Measurements from ENCODE around the gene ADNP.

ADNP gene

DNA sequence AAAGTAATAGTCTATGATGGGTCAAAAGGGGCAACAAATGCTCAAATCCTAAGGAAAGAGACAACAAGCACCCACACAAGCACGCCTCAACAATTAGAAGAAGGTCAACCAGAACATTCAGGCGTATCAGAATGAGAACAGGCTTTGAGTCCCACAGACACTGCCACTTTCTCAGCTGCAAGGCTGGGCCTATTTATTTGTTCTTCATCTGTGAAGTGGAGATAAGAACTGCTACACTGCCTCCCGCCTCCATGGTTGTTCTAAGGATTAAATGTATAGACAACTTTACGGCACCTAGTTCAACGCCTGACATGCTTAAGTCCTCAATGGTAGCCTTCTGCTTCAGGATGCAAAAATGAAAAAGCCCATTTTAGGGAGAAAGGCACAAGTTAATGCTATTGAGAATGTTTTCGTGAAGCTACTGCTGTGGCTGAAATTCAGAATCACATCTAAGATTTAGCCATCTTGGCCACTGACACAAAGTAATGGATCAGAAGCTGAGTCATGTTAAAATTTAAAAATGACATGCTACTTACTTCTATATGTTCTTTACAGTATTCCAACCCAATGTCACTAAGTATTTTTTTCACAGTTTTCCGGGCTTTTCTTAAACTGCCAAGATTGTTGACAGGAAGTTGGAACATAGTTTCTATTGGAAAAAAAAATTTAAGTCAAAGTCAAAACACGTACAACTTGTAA lies 27.7 kb downstream of the ADNP start:
- Histone ChIP-seq H3K23ac (ENCODE audit: low read length in 2 of 2) (no peak overlapping the region), H3K27me3 (ENCODE audit: control insufficient read depth in 1 of 2, insufficient read depth in 1 of 2, low read length in 2 of 2) (no peaks in the 10 kb centered on the region), H2BK15ac (ENCODE audit: low read depth, poor library complexity, severe bottlenecking) (no peak overlapping the region), H3K14ac (ENCODE audit: low read length in 2 of 2) (no peak overlapping the region), H3K4ac (ENCODE audit: low read depth in 1 of 2, low read length in 2 of 2) (no peak overlapping the region), H3K9me3 (ENCODE audit: control insufficient read depth, low read length) (no peaks in the 10 kb centered on the region), H2BK5ac (ENCODE audit: low read depth, low read length, poor library complexity, severe bottlenecking) (no peak overlapping the region), H4K8ac (ENCODE audit: low read length) (no peak overlapping the region), H3K18ac (ENCODE audit: low read depth in 1 of 2, low read length in 2 of 2) (no peak overlapping the region), H3K27ac (ENCODE audit: low read length, poor library complexity, severe bottlenecking) (no peak overlapping the region), H3K79me1 (replicated peaks; ENCODE audit: low read length, poor library complexity, severe bottlenecking) (peaks cover 3% of the 10 kb centered on the region), H4K91ac (ENCODE audit: low read length) (no peak overlapping the region), H2BK120ac (ENCODE audit: low read depth, low read length) (no peak overlapping the region), H2AFZ (ENCODE audit: low read depth, low read length) (no peak overlapping the region), H3K36me3 (ENCODE audit: control insufficient read depth in 1 of 2, insufficient read depth in 2 of 2, low read depth in 1 of 2, low read length in 2 of 2) (peaks cover 13 to 55% of the 10 kb centered on the region in 2 experiments), H3K9ac (ENCODE audit: low read length) (no peak overlapping the region), H3K4me2 (ENCODE audit: low read length, poor library complexity, severe bottlenecking) (no peak overlapping the region), H2AK5ac (ENCODE audit: low read length, severe bottlenecking) (no peak overlapping the region), H3K4me1 (ENCODE audit: control insufficient read depth, insufficient read depth, low read depth, low read length) (peaks cover 2% of the 10 kb centered on the region), H3K4me3 (ENCODE audit: insufficient read depth in 1 of 2, low read depth in 1 of 2, low read length in 2 of 2) (no peak overlapping the region), H2BK12ac (ENCODE audit: low read length in 2 of 2) (no peak overlapping the region)
- no peak for DNase-seq
- 92% methylated on average over 7 of the region's 8 CpGs for WGBS

DNA sequence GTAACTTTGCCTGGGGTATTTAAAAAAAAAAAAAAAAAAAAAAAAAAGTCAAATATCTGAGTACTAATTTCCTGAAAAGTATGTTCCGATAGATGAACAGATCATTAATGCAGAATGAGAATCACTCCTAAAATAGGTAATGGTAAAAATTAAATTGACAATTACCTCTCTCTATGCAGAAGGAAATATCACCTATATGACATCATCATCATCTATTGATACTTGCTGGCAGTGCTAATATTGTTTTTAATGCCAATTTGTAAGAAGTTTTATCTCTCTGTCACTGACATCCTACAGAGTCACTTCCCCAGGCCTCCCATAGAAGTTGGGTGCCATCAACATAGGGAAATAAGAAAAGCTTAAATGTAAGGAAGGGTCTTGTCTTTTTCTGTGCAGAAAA lies 29.9 kb downstream of the ADNP start:
- Histone ChIP-seq H3K4ac (ENCODE audit: low read depth in 1 of 2, low read length in 2 of 2) (no peak overlapping the region), H3K4me3 (ENCODE audit: insufficient read depth in 1 of 2, low read depth in 1 of 2, low read length in 2 of 2) (no peak overlapping the region), H2BK120ac (ENCODE audit: low read depth, low read length) (no peak overlapping the region), H3K18ac (ENCODE audit: low read depth in 1 of 2, low read length in 2 of 2) (no peak overlapping the region), H3K23ac (ENCODE audit: low read length in 2 of 2) (no peak overlapping the region), H3K36me3 (ENCODE audit: control insufficient read depth in 1 of 2, insufficient read depth in 2 of 2, low read depth in 1 of 2, low read length in 2 of 2) (peaks cover 21 to 75% of the 10 kb centered on the region in 2 experiments), H3K4me1 (ENCODE audit: control insufficient read depth, insufficient read depth, low read depth, low read length) (peaks cover 2% of the 10 kb centered on the region), H3K14ac (ENCODE audit: low read length in 2 of 2) (no peak overlapping the region), H2BK12ac (ENCODE audit: low read length in 2 of 2) (no peak overlapping the region), H3K27ac (ENCODE audit: low read length, poor library complexity, severe bottlenecking) (no peak overlapping the region), H2BK15ac (ENCODE audit: low read depth, poor library complexity, severe bottlenecking) (no peak overlapping the region), H3K27me3 (ENCODE audit: control insufficient read depth in 1 of 2, insufficient read depth in 1 of 2, low read length in 2 of 2) (no peaks in the 10 kb centered on the region), H3K4me2 (ENCODE audit: low read length, poor library complexity, severe bottlenecking) (no peak overlapping the region), H2BK5ac (ENCODE audit: low read depth, low read length, poor library complexity, severe bottlenecking) (no peak overlapping the region), H2AK5ac (ENCODE audit: low read length, severe bottlenecking) (no peak overlapping the region), H3K79me1 (replicated peaks; ENCODE audit: low read length, poor library complexity, severe bottlenecking) (peaks cover 11% of the 10 kb centered on the region), H4K8ac (ENCODE audit: low read length) (no peak overlapping the region), H3K9me3 (ENCODE audit: control insufficient read depth, low read length) (no peaks in the 10 kb centered on the region), H4K91ac (ENCODE audit: low read length) (no peak overlapping the region), H3K9ac (ENCODE audit: low read length) (no peak overlapping the region), H2AFZ (ENCODE audit: low read depth, low read length) (no peak overlapping the region)
- WGBS = no CpG with 5 or more reads among the region's 1 CpG
- DNase-seq = no peak

DNA sequence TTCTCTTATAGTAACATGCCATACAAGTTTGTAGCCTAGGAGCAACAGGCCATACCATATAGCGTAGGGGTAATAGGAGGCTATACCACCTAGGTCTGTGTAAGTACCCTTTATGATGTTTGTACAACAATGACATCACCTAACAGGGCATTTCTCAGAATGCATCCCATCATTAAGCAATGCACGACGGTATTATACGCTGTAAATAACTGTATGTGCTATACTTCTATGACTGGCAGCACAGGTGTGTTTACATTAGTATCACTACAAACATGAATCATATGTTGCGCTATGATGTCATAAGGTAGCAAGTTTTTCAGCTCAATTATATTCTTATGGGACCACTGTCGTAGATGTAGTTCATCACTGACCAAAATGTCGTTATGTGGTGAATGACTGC lies 31.0 kb downstream of the ADNP start:
- DNase-seq = no peak
- Histone ChIP-seq H3K27ac (ENCODE audit: low read length, poor library complexity, severe bottlenecking) (no peak overlapping the region), H2BK5ac (ENCODE audit: low read depth, low read length, poor library complexity, severe bottlenecking) (no peak overlapping the region), H3K36me3 (ENCODE audit: control insufficient read depth in 1 of 2, insufficient read depth in 2 of 2, low read depth in 1 of 2, low read length in 2 of 2) (peaks cover 24 to 76% of the 10 kb centered on the region in 2 experiments), H2BK12ac (ENCODE audit: low read length in 2 of 2) (no peak overlapping the region), H3K27me3 (ENCODE audit: control insufficient read depth in 1 of 2, insufficient read depth in 1 of 2, low read length in 2 of 2) (no peaks in the 10 kb centered on the region), H3K4me3 (ENCODE audit: insufficient read depth in 1 of 2, low read depth in 1 of 2, low read length in 2 of 2) (no peak overlapping the region), H3K9me3 (ENCODE audit: control insufficient read depth, low read length) (no peaks in the 10 kb centered on the region), H3K4me2 (ENCODE audit: low read length, poor library complexity, severe bottlenecking) (no peak overlapping the region), H3K18ac (ENCODE audit: low read depth in 1 of 2, low read length in 2 of 2) (no peak overlapping the region), H3K9ac (ENCODE audit: low read length) (no peak overlapping the region), H3K4me1 (ENCODE audit: control insufficient read depth, insufficient read depth, low read depth, low read length) (peaks cover 4% of the 10 kb centered on the region), H3K79me1 (replicated peaks; ENCODE audit: low read length, poor library complexity, severe bottlenecking) (peaks cover 13% of the 10 kb centered on the region), H3K4ac (ENCODE audit: low read depth in 1 of 2, low read length in 2 of 2) (no peak overlapping the region), H4K91ac (ENCODE audit: low read length) (no peak overlapping the region), H2AFZ (ENCODE audit: low read depth, low read length) (no peak overlapping the region), H3K23ac (ENCODE audit: low read length in 2 of 2) (no peak overlapping the region), H2AK5ac (ENCODE audit: low read length, severe bottlenecking) (no peak overlapping the region), H2BK120ac (ENCODE audit: low read depth, low read length) (no peak overlapping the region), H3K14ac (ENCODE audit: low read length in 2 of 2) (no peak overlapping the region), H2BK15ac (ENCODE audit: low read depth, poor library complexity, severe bottlenecking) (no peak overlapping the region), H4K8ac (ENCODE audit: low read length) (no peak overlapping the region)
- 90% methylated on average over 6 of the region's 7 CpGs for WGBS

DNA sequence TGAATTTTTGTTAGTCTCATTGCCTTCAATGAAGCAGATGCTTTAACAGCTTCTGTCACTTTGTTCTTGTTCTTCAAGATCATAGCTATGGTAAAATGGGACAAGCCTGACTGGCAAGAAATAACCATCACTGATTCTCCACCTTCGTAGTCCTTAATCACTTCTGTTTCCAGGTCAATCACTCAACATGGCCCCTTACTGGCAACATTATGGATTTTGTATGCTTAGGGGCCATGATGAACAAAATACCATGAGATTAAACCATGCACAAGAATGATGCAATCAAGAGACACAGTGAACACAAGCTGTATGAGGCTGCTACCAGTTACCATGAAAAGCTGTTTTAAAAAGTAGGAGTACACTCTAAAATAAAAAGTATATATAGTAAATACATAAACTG lies 32.8 kb downstream of the ADNP start:
- Histone ChIP-seq H3K14ac (ENCODE audit: low read length in 2 of 2) (no peak overlapping the region), H3K9ac (ENCODE audit: low read length) (no peak overlapping the region), H2BK5ac (ENCODE audit: low read depth, low read length, poor library complexity, severe bottlenecking) (no peak overlapping the region), H3K27ac (ENCODE audit: low read length, poor library complexity, severe bottlenecking) (no peak overlapping the region), H2AK5ac (ENCODE audit: low read length, severe bottlenecking) (no peak overlapping the region), H3K4me2 (ENCODE audit: low read length, poor library complexity, severe bottlenecking) (no peak overlapping the region), H2BK12ac (ENCODE audit: low read length in 2 of 2) (no peak overlapping the region), H3K9me3 (ENCODE audit: control insufficient read depth, low read length) (no peaks in the 10 kb centered on the region), H4K8ac (ENCODE audit: low read length) (no peak overlapping the region), H3K4ac (ENCODE audit: low read depth in 1 of 2, low read length in 2 of 2) (no peak overlapping the region), H3K36me3 (ENCODE audit: control insufficient read depth in 1 of 2, insufficient read depth in 2 of 2, low read depth in 1 of 2, low read length in 2 of 2) (peaks cover 34 to 86% of the 10 kb centered on the region in 2 experiments), H3K79me1 (replicated peaks; ENCODE audit: low read length, poor library complexity, severe bottlenecking) (peaks cover 19% of the 10 kb centered on the region), H2BK15ac (ENCODE audit: low read depth, poor library complexity, severe bottlenecking) (no peak overlapping the region), H3K23ac (ENCODE audit: low read length in 2 of 2) (no peak overlapping the region), H3K4me1 (ENCODE audit: control insufficient read depth, insufficient read depth, low read depth, low read length) (peaks cover 2% of the 10 kb centered on the region), H3K18ac (ENCODE audit: low read depth in 1 of 2, low read length in 2 of 2) (no peak overlapping the region), H4K91ac (ENCODE audit: low read length) (no peak overlapping the region), H3K27me3 (ENCODE audit: control insufficient read depth in 1 of 2, insufficient read depth in 1 of 2, low read length in 2 of 2) (no peaks in the 10 kb centered on the region), H2BK120ac (ENCODE audit: low read depth, low read length) (no peak overlapping the region), H2AFZ (ENCODE audit: low read depth, low read length) (no peak overlapping the region), H3K4me3 (ENCODE audit: insufficient read depth in 1 of 2, low read depth in 1 of 2, low read length in 2 of 2) (no peak overlapping the region)
- WGBS = 100% methylated on average over 1 of the region's 1 CpG
- DNase-seq = no peak

Data from mesenchymal stem cell (in vitro differentiated cells and primary cell).